M059J (cell line): ENCODE measurements around the gene GABPB2. TPM values are rescaled to one million over a fixed set of nuclear protein-coding genes. Genes with fewer than 3 reads are reported as not detected.

ENCODE experiments used
- DNase-seq: peaks from one replicate; pipeline ENCODE4 v3.0.0-alpha.2; 2012; ENCODE audit warnings: low read depth
- total RNA-seq: library from RNA; depleted of rRNA; stranded (reverse); fragments of >200 nt; shearing (Covaris generic); gene quantifications from 2 replicates; pipeline ENCODE4 v1.2.3, GENCODE V29; 2014; rRNA removed

The GABPB2 gene
- total RNA-seq, 1 experiment from 2014 or later, result 11.4 TPM

DNA sequence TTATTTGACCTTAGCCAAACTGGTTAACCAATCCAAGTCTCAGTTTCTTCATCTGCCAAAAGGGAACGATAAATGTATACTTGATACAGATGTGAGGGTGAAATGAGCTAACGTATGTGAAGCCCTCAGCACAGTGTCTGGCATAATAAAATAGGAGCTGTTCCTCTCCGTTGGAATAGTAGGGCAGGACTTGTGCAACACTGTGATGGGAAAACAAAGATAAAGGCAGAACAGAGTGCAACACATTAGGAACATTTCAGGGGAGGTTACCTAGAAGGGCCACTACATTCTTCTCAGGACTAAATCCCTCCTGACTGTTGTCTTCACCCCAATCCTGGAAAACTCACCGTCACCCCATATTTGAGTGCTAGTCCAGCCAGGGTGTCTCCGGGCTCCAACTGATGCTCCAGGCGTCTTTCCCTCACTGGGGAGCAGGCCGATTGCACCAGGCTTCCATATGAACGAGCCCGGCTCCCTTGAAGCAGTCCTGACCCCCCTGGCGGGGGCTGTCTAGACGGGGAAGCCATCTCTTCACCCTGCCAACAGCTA is 94.2 kb downstream of the GABPB2 start:
- no peak for DNase-seq

DNA sequence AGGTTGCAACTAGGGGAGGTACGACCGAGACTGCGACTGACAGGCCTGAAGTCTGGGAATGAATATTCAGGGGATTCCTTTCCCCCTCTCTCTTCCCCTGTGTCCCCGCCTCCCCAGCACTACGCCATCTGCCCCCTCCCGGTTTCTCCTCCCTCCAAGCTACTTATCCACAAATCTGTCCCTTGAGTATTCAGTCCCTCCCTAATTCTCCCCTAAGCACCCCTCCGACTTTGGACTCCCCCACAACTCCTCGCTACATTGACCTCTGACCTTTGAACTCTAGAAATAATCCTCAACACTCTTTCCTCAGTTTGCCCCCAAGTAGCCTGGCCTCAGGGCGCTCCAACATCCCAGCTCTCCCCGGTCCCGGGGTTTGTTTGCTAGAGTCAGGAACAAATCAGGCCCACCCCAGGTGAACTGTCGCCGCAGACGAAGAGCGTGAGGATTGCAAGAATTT is 94.7 kb downstream of the GABPB2 start:
- DNase-seq, result peak; percentile 26

DNA sequence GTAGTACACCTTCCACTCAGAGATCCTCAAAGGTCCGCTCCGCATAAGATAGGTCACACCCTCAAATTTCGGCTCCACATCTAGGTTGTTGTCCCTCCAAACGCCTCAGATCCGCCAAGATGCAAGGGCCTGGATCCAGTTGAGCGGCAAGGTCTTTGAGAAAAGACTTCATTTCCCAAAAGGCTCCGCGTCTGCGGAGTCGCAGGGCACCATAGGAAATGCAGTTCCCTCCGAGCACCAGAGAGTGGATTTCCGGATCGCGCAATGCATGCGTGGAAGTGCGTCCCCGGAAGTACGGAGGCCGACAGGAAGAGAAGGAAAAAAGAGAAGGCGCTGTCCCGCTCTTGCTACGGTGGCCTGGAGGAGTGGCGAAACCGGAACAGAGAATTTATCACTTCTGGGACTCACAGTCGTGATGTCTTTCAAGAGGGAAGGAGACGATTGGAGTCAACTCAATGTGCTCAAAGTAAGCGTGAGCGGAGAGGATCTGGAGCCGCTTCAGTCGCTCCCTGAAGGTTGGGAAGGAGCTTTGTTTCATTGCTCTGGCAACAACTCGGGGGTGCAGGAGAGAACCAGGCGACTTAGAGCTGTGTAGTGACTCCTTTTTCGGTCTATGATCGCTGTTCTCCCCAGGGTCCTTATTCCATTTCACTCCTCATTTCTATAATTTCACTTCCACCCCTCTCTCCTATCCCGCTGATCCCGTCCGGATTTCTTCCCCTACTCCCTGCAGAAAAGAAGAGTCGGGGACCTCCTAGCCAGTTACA is 95.4 kb downstream of the GABPB2 start, which contains the start of the genes LYSMD1 and SCNM1:
Gene LYSMD1 (minus strand): TSS at position 165 of the 767 bp plus-strand sequence. CDS start 644 bp downstream, outside the sequence.
Gene SCNM1 (plus strand): TSS at position 407 of the 767 bp plus-strand sequence. CDS start 9 bp downstream, at position 416.
- DNase-seq, result peak; percentile 99

DNA sequence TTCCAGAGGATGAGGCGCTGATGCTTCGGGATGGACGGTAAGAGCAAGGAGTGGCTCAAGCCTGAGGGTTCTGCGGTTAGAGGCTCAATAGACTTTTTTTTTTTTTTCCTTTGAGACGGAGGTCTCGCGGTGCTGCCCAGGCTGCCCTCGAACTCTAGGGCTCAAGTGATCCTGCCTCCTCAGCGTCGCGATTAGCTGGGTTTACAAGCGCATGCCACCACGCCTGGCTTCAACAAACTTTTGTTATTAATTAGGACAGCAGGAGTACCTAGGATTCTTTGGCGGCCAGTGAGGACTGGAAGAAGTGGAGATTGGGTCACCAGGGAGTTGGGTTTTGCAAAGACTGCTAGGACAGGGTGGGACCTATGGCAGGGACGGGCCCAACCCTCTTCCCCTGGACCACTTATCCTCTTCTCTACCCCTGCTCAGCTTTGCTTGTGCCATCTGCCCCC is 96.0 kb downstream of the GABPB2 start:
- peak; percentile 78 for DNase-seq

DNA sequence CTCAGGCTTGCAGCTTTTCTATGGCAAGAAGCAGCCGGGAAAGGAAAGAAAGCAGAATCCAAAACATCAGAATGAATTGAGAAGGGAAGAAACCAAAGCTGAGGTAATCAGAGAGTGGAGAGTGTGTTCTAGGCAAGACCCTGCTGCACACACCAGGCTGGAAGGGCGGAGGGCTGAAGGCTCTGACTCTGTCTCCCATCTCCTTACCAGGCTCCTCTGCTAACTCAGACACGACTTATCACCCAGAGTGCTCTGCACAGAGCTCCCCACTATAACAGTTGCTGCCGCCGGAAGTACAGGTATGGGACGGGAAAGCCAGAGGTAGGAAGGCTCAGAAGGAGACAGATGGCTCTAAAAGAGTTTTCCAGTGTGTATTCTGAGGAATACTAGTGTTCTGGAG is 96.6 kb downstream of the GABPB2 start:
- DNase-seq, result no peak

DNA sequence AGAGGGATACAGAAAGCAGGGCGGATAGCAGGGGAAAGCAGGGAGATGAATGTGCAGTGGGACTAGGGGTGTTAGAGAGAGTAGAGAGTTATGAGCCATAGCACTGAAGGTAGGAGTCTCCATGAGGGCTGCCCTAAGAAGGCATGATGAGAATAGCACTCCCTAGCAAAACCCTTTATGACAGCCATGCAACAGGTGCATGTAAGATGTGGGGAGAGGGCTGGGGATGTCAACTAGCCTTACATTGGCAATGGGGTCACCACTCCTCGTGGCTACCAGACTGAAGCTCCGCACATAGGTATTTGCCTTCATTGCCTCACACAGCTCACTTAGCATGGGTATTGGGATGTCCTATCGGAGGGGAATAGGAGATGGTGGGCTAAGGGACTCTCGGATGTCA is 100.6 kb downstream of the GABPB2 start:
- no peak for DNase-seq

Other genes starting within 250 kb of the GABPB2 start
- gene ARNT, start 194.2 kb upstream of the GABPB2 start, total RNA-seq, result 30.2 and 38.7 TPM in 2 replicates
- gene CTXND2, start 183.6 kb upstream of the GABPB2 start, total RNA-seq, result not detected in 2 replicates
- 27.8 and 31.6 TPM in 2 replicates for gene SETDB1, start 144.4 kb upstream of the GABPB2 start, total RNA-seq
- 156 and 178 TPM in 2 replicates for gene CERS2, start 95.9 kb upstream of the GABPB2 start, total RNA-seq
- gene ANXA9, start 88.5 kb upstream of the GABPB2 start, total RNA-seq, result 0.25 TPM in 1 of 2 replicates, not detected in the other
- gene MINDY1, start 63.9 kb upstream of the GABPB2 start, total RNA-seq, result 7.0 and 8.9 TPM in 2 replicates
- 21.4 and 26.6 TPM in 2 replicates for gene PRUNE1, start 62.3 kb upstream of the GABPB2 start, total RNA-seq
- 0.10 and 0.17 TPM in 2 replicates for gene BNIPL, start 34.2 kb upstream of the GABPB2 start, total RNA-seq
- gene C1orf56, start 23.0 kb upstream of the GABPB2 start, total RNA-seq, result 2.3 and 3.6 TPM in 2 replicates
- gene CDC42SE1, start 11.1 kb upstream of the GABPB2 start, total RNA-seq, result 56.2 and 65.4 TPM in 2 replicates
- 43.2 and 46.5 TPM in 2 replicates for gene MLLT11, start 10.4 kb upstream of the GABPB2 start, total RNA-seq
- 0.12 and 0.79 TPM in 2 replicates for gene SEMA6C, start 75.9 kb downstream of the GABPB2 start, total RNA-seq
- not detected in 2 replicates for gene TNFAIP8L2, start 85.9 kb downstream of the GABPB2 start, total RNA-seq
- gene LYSMD1, start 95.1 kb downstream of the GABPB2 start, total RNA-seq, result 7.6 and 9.7 TPM in 2 replicates
- 82.1 and 92.2 TPM in 2 replicates for gene SCNM1, start 95.4 kb downstream of the GABPB2 start, total RNA-seq
- gene TMOD4, start 105.2 kb downstream of the GABPB2 start, total RNA-seq, result not detected in 2 replicates
- 76.6 and 84.3 TPM in 2 replicates for gene VPS72, start 119.4 kb downstream of the GABPB2 start, total RNA-seq
- gene PIP5K1A, start 127.8 kb downstream of the GABPB2 start, total RNA-seq, result 78.6 and 82.6 TPM in 2 replicates
- gene PSMD4, start 184.0 kb downstream of the GABPB2 start, total RNA-seq, result 285 and 291 TPM in 2 replicates
- gene ZNF687, start 211.5 kb downstream of the GABPB2 start, total RNA-seq, result 14.3 and 27.3 TPM in 2 replicates